Right ventricle myocardium superior (tissue), 1 donor: Measurements from ENCODE around the gene ZNF582. TPM values are rescaled to one million over a fixed set of nuclear protein-coding genes. Genes with fewer than 3 reads are reported as not detected.
"Not testable (repeated sequence)": the region's sequence is repeated elsewhere in the genome, so short reads cannot be mapped to it uniquely, and the experiment has no call there.

Experiments
- ATAC-seq: fragments of 200-7000 bp; cut with Tn5 transposase; one replicate; pipeline ENCODE4 v1.9.1; 2020; ENCODE audit warnings: mild to moderate bottlenecking; ENCODE audit not compliant: poor library complexity
- DNase-seq: peaks from one replicate; pipeline ENCODE4 v3.0.0-alpha.2; 2020
- intact Hi-C: fragments of 100-400 bp; cut with DNase I; formaldehyde crosslinking; loops from one replicate; pipeline ENCODE4 v1.11.2; 2022
- total RNA-seq: library from RNA; stranded (reverse); fragmentation: NEBNext Ultra II Directional; extraction: Animal tissue kit (Norgen Biotek cat#: 25700); gene quantifications from one replicate; pipeline ENCODE4 v1.2.1, GENCODE V29; 2021
- donor health status: DM: no; HTN: yes; CAD: no; lungs with severe emphysema.

Gene ZNF582
- total RNA-seq, 1 donor from 2014 or later = 3.8 TPM

GRCh38 chr19:56360841-56361240 is 32.5 kb downstream of the ZNF582 start:
- intact Hi-C loops = no loop called here

GRCh38 chr19:56356944-56357343 is 36.4 kb downstream of the ZNF582 start:
- DNase-seq = no peak

More at GRCh38 chr19:56360841-56361240, 32.5 kb downstream of the ZNF582 start:
- DNase-seq (no peak), ATAC-seq (no peak)

GRCh38 chr19:56355517-56355916 is 37.8 kb downstream of the ZNF582 start:
- no peak for DNase-seq
- ATAC-seq = no peak
- intact Hi-C loops = no loop called here

More at GRCh38 chr19:56356944-56357343, 36.4 kb downstream of the ZNF582 start:
- intact Hi-C loops = no loop called here
- ATAC-seq = no peak

GRCh38 chr19:56351208-56351607 is 42.1 kb downstream of the ZNF582 start:
- ATAC-seq (no peak), DNase-seq (no peak)
- intact Hi-C loops = loop anchor here (5.0 kb wide), 2 partner anchors 99 to 274 kb away; no protein-coding TSS in a partner anchor

GRCh38 chr19:56350416-56351045 is 42.8 kb downstream of the ZNF582 start:
- intact Hi-C loops = loop anchor here (5.0 kb wide), 2 partner anchors 98 to 273 kb away; no protein-coding TSS in a partner anchor
- no peak for DNase-seq
- ATAC-seq = peak; percentile 58

- DNase-seq (no peak), ATAC-seq (no peak)
- intact Hi-C loops = no loop called here
Observed at GRCh38 chr19:56348289-56348877, 45.0 kb downstream of the ZNF582 start.

GRCh38 chr19:56347163-56347778 is 46.1 kb downstream of the ZNF582 start:
- DNase-seq (no peak), ATAC-seq (no peak)
- intact Hi-C loops = no loop called here

- ATAC-seq = no peak
- intact Hi-C loops = no loop called here
- DNase-seq = no peak
Observed at GRCh38 chr19:56341948-56342347, 51.4 kb downstream of the ZNF582 start.

- ATAC-seq, intact Hi-C loops, DNase-seq: not testable (repeated sequence)
Observed at GRCh38 chr19:56339031-56339430, 54.3 kb downstream of the ZNF582 start.

- DNase-seq, intact Hi-C loops, ATAC-seq: not testable (repeated sequence)
Observed at GRCh38 chr19:56337077-56337476, 56.3 kb downstream of the ZNF582 start.

GRCh38 chr19:56335371-56335770 is 58.0 kb downstream of the ZNF582 start:
- ATAC-seq, intact Hi-C loops, DNase-seq: not testable (repeated sequence)

- ATAC-seq (peak; percentile 67), DNase-seq (no peak)
- intact Hi-C loops = loop anchor here (5.0 kb wide), 2 partner anchors 81 to 266 kb away; no protein-coding TSS in a partner anchor
Observed at GRCh38 chr19:56333506-56333905, 59.8 kb downstream of the ZNF582 start.

Other genes starting within 250 kb of the ZNF582 start
- not detected for gene GALP, start 217.5 kb downstream of the ZNF582 start, total RNA-seq
- not detected for gene ZSCAN5B, start 195.8 kb downstream of the ZNF582 start, total RNA-seq
- gene ZSCAN5C, start 191.3 kb downstream of the ZNF582 start, total RNA-seq = not detected
- not detected for gene EDDM13, start 120.8 kb downstream of the ZNF582 start, total RNA-seq
- 16.0 TPM for gene ZSCAN5A, start 78.7 kb downstream of the ZNF582 start, total RNA-seq
- 6.1 TPM for gene ZNF583, start 10.8 kb upstream of the ZNF582 start, total RNA-seq
- 5.0 TPM for gene ZNF667, start 83.8 kb upstream of the ZNF582 start, total RNA-seq
- gene ZNF471, start 114.3 kb upstream of the ZNF582 start, total RNA-seq = 6.2 TPM
- gene ZFP28, start 145.4 kb upstream of the ZNF582 start, total RNA-seq = 5.9 TPM
- gene ZNF470, start 173.9 kb upstream of the ZNF582 start, total RNA-seq = 2.6 TPM
- 6.6 TPM for gene ZNF71, start 201.8 kb upstream of the ZNF582 start, total RNA-seq
- not detected for gene SMIM17, start 249.6 kb upstream of the ZNF582 start, total RNA-seq